ENCODE measurements around the gene COL19A1. TPM values are rescaled to one million over a fixed set of nuclear protein-coding genes. Genes with fewer than 3 reads are reported as not detected.

COL19A1 gene
- polyA plus RNA-seq, 1 of the 3 experiments (the other 2 are of a cell fraction): 0.15 TPM

DNA sequence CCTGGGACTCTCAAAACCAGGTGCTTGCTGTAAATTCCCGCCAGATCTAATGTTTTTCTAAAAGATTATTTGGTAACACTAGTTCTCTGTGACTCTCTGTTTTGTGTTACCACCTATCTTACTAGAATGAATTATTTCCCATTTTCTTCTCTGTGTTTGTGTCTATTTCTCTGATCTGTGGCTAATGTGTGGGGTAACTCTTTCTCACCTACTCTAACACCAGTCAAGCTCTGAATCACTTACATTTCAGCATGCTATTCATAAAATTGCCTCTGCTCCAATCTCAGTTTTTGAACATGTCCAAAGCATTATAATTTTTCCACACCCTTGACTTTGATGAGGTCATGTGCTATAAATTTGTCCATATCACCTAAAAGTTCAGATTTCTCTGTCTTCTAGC, 23.2 kb upstream of the COL19A1 start:
- DNase-seq: no peak
- TF ChIP-seq MXI1 (IDR thresholded peaks at IDR 0.05; ENCODE audit: low read depth, low read length) (no peak), FOSL2 (IDR thresholded peaks at IDR 0.05; ENCODE audit: borderline replicate concordance, low read depth) (no peak)
- TF ChIP-seq, protein P1, sequence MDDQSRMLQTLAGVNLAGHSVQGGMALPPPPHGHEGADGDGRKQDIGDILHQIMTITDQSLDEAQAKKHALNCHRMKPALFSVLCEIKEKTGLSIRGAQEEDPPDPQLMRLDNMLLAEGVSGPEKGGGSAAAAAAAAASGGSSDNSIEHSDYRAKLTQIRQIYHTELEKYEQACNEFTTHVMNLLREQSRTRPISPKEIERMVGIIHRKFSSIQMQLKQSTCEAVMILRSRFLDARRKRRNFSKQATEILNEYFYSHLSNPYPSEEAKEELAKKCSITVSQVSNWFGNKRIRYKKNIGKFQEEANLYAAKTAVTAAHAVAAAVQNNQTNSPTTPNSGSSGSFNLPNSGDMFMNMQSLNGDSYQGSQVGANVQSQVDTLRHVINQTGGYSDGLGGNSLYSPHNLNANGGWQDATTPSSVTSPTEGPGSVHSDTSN (IDR thresholded peaks at IDR 0.05): no peak
- TF ChIP-seq, protein P2, sequence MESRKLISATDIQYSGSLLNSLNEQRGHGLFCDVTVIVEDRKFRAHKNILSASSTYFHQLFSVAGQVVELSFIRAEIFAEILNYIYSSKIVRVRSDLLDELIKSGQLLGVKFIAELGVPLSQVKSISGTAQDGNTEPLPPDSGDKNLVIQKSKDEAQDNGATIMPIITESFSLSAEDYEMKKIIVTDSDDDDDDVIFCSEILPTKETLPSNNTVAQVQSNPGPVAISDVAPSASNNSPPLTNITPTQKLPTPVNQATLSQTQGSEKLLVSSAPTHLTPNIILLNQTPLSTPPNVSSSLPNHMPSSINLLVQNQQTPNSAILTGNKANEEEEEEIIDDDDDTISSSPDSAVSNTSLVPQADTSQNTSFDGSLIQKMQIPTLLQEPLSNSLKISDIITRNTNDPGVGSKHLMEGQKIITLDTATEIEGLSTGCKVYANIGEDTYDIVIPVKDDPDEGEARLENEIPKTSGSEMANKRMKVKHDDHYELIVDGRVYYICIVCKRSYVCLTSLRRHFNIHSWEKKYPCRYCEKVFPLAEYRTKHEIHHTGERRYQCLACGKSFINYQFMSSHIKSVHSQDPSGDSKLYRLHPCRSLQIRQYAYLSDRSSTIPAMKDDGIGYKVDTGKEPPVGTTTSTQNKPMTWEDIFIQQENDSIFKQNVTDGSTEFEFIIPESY (IDR thresholded peaks at IDR 0.05; ENCODE audit: borderline replicate concordance, low read depth): no peak
- TF ChIP-seq, protein P3, sequence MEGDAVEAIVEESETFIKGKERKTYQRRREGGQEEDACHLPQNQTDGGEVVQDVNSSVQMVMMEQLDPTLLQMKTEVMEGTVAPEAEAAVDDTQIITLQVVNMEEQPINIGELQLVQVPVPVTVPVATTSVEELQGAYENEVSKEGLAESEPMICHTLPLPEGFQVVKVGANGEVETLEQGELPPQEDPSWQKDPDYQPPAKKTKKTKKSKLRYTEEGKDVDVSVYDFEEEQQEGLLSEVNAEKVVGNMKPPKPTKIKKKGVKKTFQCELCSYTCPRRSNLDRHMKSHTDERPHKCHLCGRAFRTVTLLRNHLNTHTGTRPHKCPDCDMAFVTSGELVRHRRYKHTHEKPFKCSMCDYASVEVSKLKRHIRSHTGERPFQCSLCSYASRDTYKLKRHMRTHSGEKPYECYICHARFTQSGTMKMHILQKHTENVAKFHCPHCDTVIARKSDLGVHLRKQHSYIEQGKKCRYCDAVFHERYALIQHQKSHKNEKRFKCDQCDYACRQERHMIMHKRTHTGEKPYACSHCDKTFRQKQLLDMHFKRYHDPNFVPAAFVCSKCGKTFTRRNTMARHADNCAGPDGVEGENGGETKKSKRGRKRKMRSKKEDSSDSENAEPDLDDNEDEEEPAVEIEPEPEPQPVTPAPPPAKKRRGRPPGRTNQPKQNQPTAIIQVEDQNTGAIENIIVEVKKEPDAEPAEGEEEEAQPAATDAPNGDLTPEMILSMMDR (IDR thresholded peaks at IDR 0.05): no peak
- no peak overlapping the region for H2AFZ ChIP-seq (ENCODE audit: low read depth)
- ChIA-PET CTCF (interaction anchor here (1.3 to 2.4 kb wide), 4 partner anchors 8 to 265 kb away, joined by 3 to 7 read pairs (median 4); no protein-coding TSS in a partner anchor), POLR2A (no interaction called here)
- WGBS (ENCODE audit: low lambda C conversion rate): 53% methylated on average over 1 of the region's 1 CpG
- H3K79me2 ChIP-seq (ENCODE audit: insufficient read depth): no peaks in the 10 kb centered on the region
- H3K36me3 ChIP-seq (replicated peaks in 1 of 2; ENCODE audit: control insufficient read depth in 1 of 2, insufficient read depth in 2 of 2, low read length in 1 of 2): no peaks in the 10 kb centered on the region
- no peak overlapping the region for H3K27ac ChIP-seq (ENCODE audit: low read depth in 2 of 2, low read length in 1 of 2)
- H3K9ac ChIP-seq: no peak overlapping the region
- H3F3A ChIP-seq (replicated peaks; ENCODE audit: insufficient read depth): no peaks in the 10 kb centered on the region
- H3K9me2 ChIP-seq: no peaks in the 10 kb centered on the region
- H3K27me3 ChIP-seq (ENCODE audit: insufficient read depth): no peaks in the 10 kb centered on the region
- no peak overlapping the region for H3K4me3 ChIP-seq (ENCODE audit: low read depth in 2 of 2, low read length in 1 of 2)
- H3K4me1 ChIP-seq (ENCODE audit: control insufficient read depth in 1 of 2, insufficient read depth in 2 of 2, low read depth in 1 of 2, low read length in 1 of 2): no peaks in the 10 kb centered on the region
- no peaks in the 10 kb centered on the region for H3K9me3 ChIP-seq
- H3K4me2 ChIP-seq: no peak overlapping the region
- no peaks in the 10 kb centered on the region for H4K20me1 ChIP-seq (ENCODE audit: insufficient read depth)

DNA sequence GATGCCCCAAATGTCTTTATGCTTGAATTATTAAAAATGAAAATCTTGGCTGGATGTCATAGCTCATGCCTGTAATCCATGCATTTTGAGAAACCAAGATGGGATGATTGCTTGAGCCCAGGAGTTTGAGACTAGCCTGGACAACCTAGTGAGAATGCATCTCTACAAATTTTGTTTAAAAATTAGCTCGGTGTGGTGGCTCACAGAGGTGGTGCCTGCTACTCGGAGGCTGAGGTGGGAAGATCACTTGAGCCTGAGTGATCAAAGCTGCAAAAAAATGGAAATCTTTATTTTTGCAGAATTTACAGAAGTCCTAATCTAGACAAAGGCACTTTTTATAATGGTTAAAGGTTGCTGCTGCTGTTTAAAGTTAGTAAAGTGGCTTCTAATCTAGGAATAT, 20.0 kb upstream of the COL19A1 start:
- no peaks in the 10 kb centered on the region for H3K9me3 ChIP-seq
- H3K9me2 ChIP-seq: no peaks in the 10 kb centered on the region
- H3K4me3 ChIP-seq (ENCODE audit: low read depth in 2 of 2, low read length in 1 of 2): no peak overlapping the region
- H3K4me2 ChIP-seq: no peak overlapping the region
- no peaks in the 10 kb centered on the region for H3F3A ChIP-seq (replicated peaks; ENCODE audit: insufficient read depth)
- no peaks in the 10 kb centered on the region for H3K27me3 ChIP-seq (ENCODE audit: insufficient read depth)
- ChIA-PET CTCF (no interaction called here), POLR2A (no interaction called here)
- H4K20me1 ChIP-seq (ENCODE audit: insufficient read depth): no peaks in the 10 kb centered on the region
- WGBS (ENCODE audit: low lambda C conversion rate): 82% methylated on average over 2 of the region's 2 CpGs
- no peaks in the 10 kb centered on the region for H3K36me3 ChIP-seq (replicated peaks in 1 of 2; ENCODE audit: control insufficient read depth in 1 of 2, insufficient read depth in 2 of 2, low read length in 1 of 2)
- H2AFZ ChIP-seq (ENCODE audit: low read depth): no peak overlapping the region
- H3K27ac ChIP-seq (ENCODE audit: low read depth in 2 of 2, low read length in 1 of 2): no peak overlapping the region
- no peaks in the 10 kb centered on the region; the same call in 1 of the 2 replicates for H3K79me2 ChIP-seq (ENCODE audit: insufficient read depth)
- no peak overlapping the region for H3K9ac ChIP-seq
- no peak for DNase-seq
- H3K4me1 ChIP-seq (ENCODE audit: control insufficient read depth in 1 of 2, insufficient read depth in 2 of 2, low read depth in 1 of 2, low read length in 1 of 2): no peaks in the 10 kb centered on the region
- TF ChIP-seq RFX5 (IDR thresholded peaks at IDR 0.05; ENCODE audit: low read length): no peak
- TF ChIP-seq, protein P3 (IDR thresholded peaks at IDR 0.05): no peak
- no peak for TF ChIP-seq RAD21 (IDR thresholded peaks at IDR 0.05; ENCODE audit: low read length)
- TF ChIP-seq FOXJ3 (CRISPR knock-in tag; IDR thresholded peaks at IDR 0.05): no peak
- TF ChIP-seq GABPA (IDR thresholded peaks at IDR 0.05; ENCODE audit: low read depth): no peak
- no peak for TF ChIP-seq NRF1 (IDR thresholded peaks at IDR 0.05; ENCODE audit: low read depth, low read length)
- TF ChIP-seq RCOR1 (IDR thresholded peaks at IDR 0.05; ENCODE audit: low read length): no peak
- TF ChIP-seq TAF1 (IDR thresholded peaks at IDR 0.05; ENCODE audit: borderline replicate concordance, low read depth, low read length): no peak
- TF ChIP-seq FOXM1 (IDR thresholded peaks at IDR 0.05; ENCODE audit: low read depth): no peak
- TF ChIP-seq SIN3A (IDR thresholded peaks at IDR 0.05; ENCODE audit: borderline replicate concordance, low read depth, low read length): no peak
- TF ChIP-seq, protein P4, sequence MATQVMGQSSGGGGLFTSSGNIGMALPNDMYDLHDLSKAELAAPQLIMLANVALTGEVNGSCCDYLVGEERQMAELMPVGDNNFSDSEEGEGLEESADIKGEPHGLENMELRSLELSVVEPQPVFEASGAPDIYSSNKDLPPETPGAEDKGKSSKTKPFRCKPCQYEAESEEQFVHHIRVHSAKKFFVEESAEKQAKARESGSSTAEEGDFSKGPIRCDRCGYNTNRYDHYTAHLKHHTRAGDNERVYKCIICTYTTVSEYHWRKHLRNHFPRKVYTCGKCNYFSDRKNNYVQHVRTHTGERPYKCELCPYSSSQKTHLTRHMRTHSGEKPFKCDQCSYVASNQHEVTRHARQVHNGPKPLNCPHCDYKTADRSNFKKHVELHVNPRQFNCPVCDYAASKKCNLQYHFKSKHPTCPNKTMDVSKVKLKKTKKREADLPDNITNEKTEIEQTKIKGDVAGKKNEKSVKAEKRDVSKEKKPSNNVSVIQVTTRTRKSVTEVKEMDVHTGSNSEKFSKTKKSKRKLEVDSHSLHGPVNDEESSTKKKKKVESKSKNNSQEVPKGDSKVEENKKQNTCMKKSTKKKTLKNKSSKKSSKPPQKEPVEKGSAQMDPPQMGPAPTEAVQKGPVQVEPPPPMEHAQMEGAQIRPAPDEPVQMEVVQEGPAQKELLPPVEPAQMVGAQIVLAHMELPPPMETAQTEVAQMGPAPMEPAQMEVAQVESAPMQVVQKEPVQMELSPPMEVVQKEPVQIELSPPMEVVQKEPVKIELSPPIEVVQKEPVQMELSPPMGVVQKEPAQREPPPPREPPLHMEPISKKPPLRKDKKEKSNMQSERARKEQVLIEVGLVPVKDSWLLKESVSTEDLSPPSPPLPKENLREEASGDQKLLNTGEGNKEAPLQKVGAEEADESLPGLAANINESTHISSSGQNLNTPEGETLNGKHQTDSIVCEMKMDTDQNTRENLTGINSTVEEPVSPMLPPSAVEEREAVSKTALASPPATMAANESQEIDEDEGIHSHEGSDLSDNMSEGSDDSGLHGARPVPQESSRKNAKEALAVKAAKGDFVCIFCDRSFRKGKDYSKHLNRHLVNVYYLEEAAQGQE (IDR thresholded peaks at IDR 0.05; ENCODE audit: low read depth, low read length): no peak
- TF ChIP-seq FOSL2 (IDR thresholded peaks at IDR 0.05; ENCODE audit: borderline replicate concordance, low read depth): no peak

Measured in SK-N-SH (cell line).